COR-L47 (cell line): ENCODE data around the gene COBL.
"Not testable (repeated sequence)": the region's sequence is repeated elsewhere in the genome, so short reads cannot be mapped to it uniquely, and the experiment has no call there.

Experiments used
- DNase-seq: peaks from one replicate; lab custom pipeline; 2025; lab: John Stamatoyannopoulos, UW

COBL gene

GRCh38 chr7:51230723-51231122 is 85.9 kb downstream of the COBL start:
- no peak for DNase-seq

GRCh38 chr7:51230324-51230625 is 86.3 kb downstream of the COBL start:
- DNase-seq: no peak

GRCh38 chr7:51229620-51230323 is 86.8 kb downstream of the COBL start:
- no peak for DNase-seq

GRCh38 chr7:51229106-51229537 is 87.5 kb downstream of the COBL start:
- no peak for DNase-seq

GRCh38 chr7:51228386-51228958 is 88.1 kb downstream of the COBL start:
- no peak for DNase-seq

- no peak for DNase-seq
Observed at GRCh38 chr7:51227861-51228260, 88.7 kb downstream of the COBL start.

GRCh38 chr7:51226916-51227535 is 89.6 kb downstream of the COBL start:
- DNase-seq: no peak

- DNase-seq: no peak
Observed at GRCh38 chr7:51226063-51226755, 90.4 kb downstream of the COBL start.

- peak; percentile 39 for DNase-seq
Observed at GRCh38 chr7:51224811-51225595, 91.6 kb downstream of the COBL start.

- no peak for DNase-seq
Observed at GRCh38 chr7:51223505-51223904, 93.1 kb downstream of the COBL start.

- DNase-seq: no peak
Observed at GRCh38 chr7:51222916-51223315, 93.7 kb downstream of the COBL start.

GRCh38 chr7:51220226-51220625 is 96.4 kb downstream of the COBL start:
- no peak for DNase-seq

GRCh38 chr7:51219261-51219988 is 97.2 kb downstream of the COBL start:
- no peak for DNase-seq

- DNase-seq: no peak
Observed at GRCh38 chr7:51217804-51218203, 98.8 kb downstream of the COBL start.

GRCh38 chr7:51214098-51214497 is 102.5 kb downstream of the COBL start:
- no peak for DNase-seq

GRCh38 chr7:51213618-51214017 is 103.0 kb downstream of the COBL start:
- no peak for DNase-seq

- no peak for DNase-seq
Observed at GRCh38 chr7:51210766-51211165, 105.8 kb downstream of the COBL start.

- DNase-seq: peak; percentile 55
Observed at GRCh38 chr7:51209426-51209825, 107.2 kb downstream of the COBL start.

GRCh38 chr7:51208125-51208524 is 108.5 kb downstream of the COBL start:
- DNase-seq: not testable (repeated sequence)

- DNase-seq: peak; percentile 3
Observed at GRCh38 chr7:51198654-51199053, 118.0 kb downstream of the COBL start.

- DNase-seq: no peak
Observed at GRCh38 chr7:51190969-51191368, 125.6 kb downstream of the COBL start.

- no peak for DNase-seq
Observed at GRCh38 chr7:51189777-51190176, 126.8 kb downstream of the COBL start.
